ENCODE results near the gene TAC4. TPM values are rescaled to one million over a fixed set of nuclear protein-coding genes. Genes with fewer than 3 reads are reported as not detected.

Gene TAC4
- total and polyA plus RNA-seq, 2 of the 13 experiments (the other 11 are each of a cell fraction or from before 2014, with no cell fraction given), result not detected

GRCh38 chr17:49836111-49837030 is 11.5 kb downstream of the TAC4 start:
- Histone ChIP-seq H3K4me2 (ENCODE audit: low read depth, low read length) (peak overlapping the region; percentile 27), H2AFZ (ENCODE audit: low read length) (no peak overlapping the region)
- peak; percentile 67 for DNase-seq (ENCODE audit: low spot score)

More at GRCh38 chr17:49836111-49837030, 11.5 kb downstream of the TAC4 start:
- no peak overlapping the region for H3K9ac ChIP-seq (ENCODE audit: insufficient read depth, low read depth, low read length)
- H3K9me3 ChIP-seq (ENCODE audit: low read length), result no peaks in the 10 kb centered on the region
- peaks cover 1 to 12% of the 10 kb centered on the region in 2 experiments; a peak in 4 of 5 replicates for H3K36me3 ChIP-seq (replicated peaks in 1 of 2; ENCODE audit: control insufficient read depth in 1 of 2, insufficient read depth in 2 of 2, low read length in 2 of 2)
- ChIA-PET CTCF (ENCODE audit: low intra/inter-chr PET ratio, low total read pairs) (no interaction called here), POLR2A (no interaction called here)
- ATAC-seq, result peak; percentile 27
- TF ChIP-seq ZNF614 (CRISPR knock-in tag; IDR thresholded peaks at IDR 0.05; ENCODE audit: borderline replicate concordance), result 0 out of 2 replicates have a peak, but pooled peaks have one; percentile 21
- peak; percentile 46; the same call in 1 of the 2 replicates for TF ChIP-seq HNF1A (IDR thresholded peaks at IDR 0.05; ENCODE audit: low read depth)
- TF ChIP-seq HNF1A (CRISPR knock-in tag; IDR thresholded peaks at IDR 0.05; ENCODE audit: borderline replicate concordance), result no peak
- no peak for TF ChIP-seq REL (CRISPR knock-in tag; conservative IDR thresholded peaks at IDR 0.05)
- peak; percentile 39; the same call in 1 of the 2 replicates for TF ChIP-seq ELF3 (CRISPR knock-in tag; IDR thresholded peaks at IDR 0.05)
- no peak for TF ChIP-seq HMG20A (CRISPR knock-in tag; IDR thresholded peaks at IDR 0.05; ENCODE audit: borderline replicate concordance)
- TF ChIP-seq SOX5 (CRISPR knock-in tag; IDR thresholded peaks at IDR 0.05; ENCODE audit: borderline replicate concordance), result peak; percentile 23; the same call in 1 of the 2 replicates
- TF ChIP-seq TEAD3 (CRISPR knock-in tag; optimal IDR thresholded peaks at IDR 0.05; ENCODE audit: borderline replicate concordance), result peak; percentile 36
- no peak for TF ChIP-seq ZNF768 (CRISPR knock-in tag; IDR thresholded peaks at IDR 0.05)
- 0 out of 2 replicates have a peak, but pooled peaks have one; percentile 21 for TF ChIP-seq ETV5 (CRISPR knock-in tag; IDR thresholded peaks at IDR 0.05; ENCODE audit: borderline replicate concordance)
- TF ChIP-seq SOX13 (IDR thresholded peaks at IDR 0.05), result no peak
- peak in 1 of 2 experiments; percentile 37; a peak in 1 of 4 replicates for TF ChIP-seq SOX13 (CRISPR knock-in tag; conservative IDR thresholded peaks at IDR 0.05 in 1 of 2, IDR thresholded peaks at IDR 0.05 in 1 of 2)
- H3K79me2 ChIP-seq (ENCODE audit: insufficient read depth, low read length), result no peaks in the 10 kb centered on the region
- no TSS peak for BruUV-seq (replicated peaks)
- no peak overlapping the region for H3K4me3 ChIP-seq (replicated peaks in 1 of 3; ENCODE audit: insufficient read depth in 1 of 3, low read depth in 2 of 3, low read length in 3 of 3)
- no peak for FAIRE-seq
- no peaks in the 10 kb centered on the region for H3K27me3 ChIP-seq (ENCODE audit: control insufficient read depth in 1 of 2, insufficient read depth in 2 of 2, low read length in 2 of 2)
- H3K4me1 ChIP-seq (ENCODE audit: insufficient read depth, low read length), result peaks cover 19% of the 10 kb centered on the region
- intact Hi-C loops (cut with micrococcal nuclease; ENCODE audit: unreplicated experiment) (no loop called here), in situ Hi-C loops (cut with HindIII; ENCODE audit: extremely low pct_ligation_motif_present, low pct_unique_long_range_greater_than_20kb) (no loop called here)
- WGBS (ENCODE audit: low lambda C conversion rate), result 72% methylated on average over 16 of the region's 16 CpGs
- no peak overlapping the region for H3K27ac ChIP-seq (ENCODE audit: extremely low read length, insufficient read depth, low read length)
- no peaks in the 10 kb centered on the region for H4K20me1 ChIP-seq (ENCODE audit: insufficient read depth, low read length)

Data from HepG2 (cell line).